Measurements from ENCODE around the gene DENND6A.

DENND6A gene, protein sequence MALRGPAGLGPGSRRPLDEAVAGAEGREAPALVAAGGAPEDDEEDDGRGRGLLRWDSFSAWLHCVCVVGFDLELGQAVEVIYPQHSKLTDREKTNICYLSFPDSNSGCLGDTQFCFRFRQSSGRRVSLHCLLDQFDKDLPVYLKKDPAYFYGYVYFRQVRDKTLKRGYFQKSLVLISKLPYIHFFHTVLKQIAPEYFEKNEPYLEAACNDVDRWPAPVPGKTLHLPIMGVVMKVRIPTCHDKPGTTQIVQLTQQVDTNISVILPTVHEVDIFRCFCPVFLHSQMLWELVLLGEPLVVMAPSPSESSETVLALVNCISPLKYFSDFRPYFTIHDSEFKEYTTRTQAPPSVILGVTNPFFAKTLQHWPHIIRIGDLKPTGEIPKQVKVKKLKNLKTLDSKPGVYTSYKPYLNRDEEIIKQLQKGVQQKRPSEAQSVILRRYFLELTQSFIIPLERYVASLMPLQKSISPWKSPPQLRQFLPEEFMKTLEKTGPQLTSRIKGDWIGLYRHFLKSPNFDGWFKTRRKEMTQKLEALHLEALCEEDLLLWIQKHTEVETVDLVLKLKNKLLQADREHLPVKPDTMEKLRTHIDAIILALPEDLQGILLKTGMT

DNA sequence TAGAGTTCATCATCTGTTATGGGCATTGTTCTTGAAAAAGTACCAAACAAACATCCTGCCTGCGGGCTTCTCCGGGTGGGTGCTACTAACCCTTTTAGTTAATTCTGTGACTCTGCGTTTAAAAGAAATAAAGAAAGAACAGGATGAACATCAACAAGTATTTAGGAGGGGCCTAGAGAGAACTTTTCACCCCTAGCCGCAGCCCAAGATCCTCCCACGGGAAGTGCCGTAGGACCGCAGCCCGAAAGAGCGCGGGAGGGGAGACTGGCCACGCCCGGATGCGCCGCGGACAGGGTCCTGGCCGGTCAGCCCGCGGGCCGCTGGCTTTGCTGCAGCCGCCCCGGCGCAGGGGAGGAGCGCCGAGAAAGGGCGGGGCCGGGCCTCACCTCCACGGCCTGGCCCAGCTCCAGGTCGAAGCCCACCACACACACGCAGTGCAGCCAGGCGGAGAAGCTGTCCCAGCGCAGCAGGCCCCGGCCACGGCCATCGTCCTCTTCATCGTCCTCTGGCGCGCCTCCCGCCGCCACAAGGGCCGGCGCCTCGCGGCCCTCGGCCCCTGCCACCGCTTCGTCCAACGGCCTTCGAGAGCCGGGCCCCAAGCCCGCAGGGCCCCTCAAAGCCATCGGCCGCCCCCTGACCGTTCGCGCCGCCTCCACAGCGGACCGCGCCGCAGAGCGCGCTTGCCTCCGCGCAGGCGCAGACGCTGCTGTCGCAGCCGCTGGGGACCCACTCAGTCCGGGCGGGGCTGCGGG is at the start of gene DENND6A:
DENND6A (minus strand) TSS at position 682 of the 752 bp plus-strand sequence; CDS start at position 623, 59 bp downstream.
- peak within 1 kb of the TSS; percentile 98 for H3K4me3 ChIP-seq (ENCODE audit: low read length)
- no peaks in the 10 kb centered on the region for H3K27me3 ChIP-seq (ENCODE audit: insufficient read depth, low read length)
- no peaks in the 10 kb centered on the region for H3K9me3 ChIP-seq (ENCODE audit: insufficient read depth, low read depth, low read length)
- H3K9ac ChIP-seq (ENCODE audit: low read depth, low read length): peak within 1 kb of the TSS; percentile 94
- H3K36me3 ChIP-seq (ENCODE audit: insufficient read depth, low read depth, low read length): no peaks in the 10 kb centered on the region
- peak within 1 kb of the TSS; percentile 97 for H3K27ac ChIP-seq (ENCODE audit: low read length)
- peaks cover 15% of the 10 kb centered on the region; the same call in 1 of the 2 replicates for H3K4me1 ChIP-seq (ENCODE audit: insufficient read depth, low read length)

DNA sequence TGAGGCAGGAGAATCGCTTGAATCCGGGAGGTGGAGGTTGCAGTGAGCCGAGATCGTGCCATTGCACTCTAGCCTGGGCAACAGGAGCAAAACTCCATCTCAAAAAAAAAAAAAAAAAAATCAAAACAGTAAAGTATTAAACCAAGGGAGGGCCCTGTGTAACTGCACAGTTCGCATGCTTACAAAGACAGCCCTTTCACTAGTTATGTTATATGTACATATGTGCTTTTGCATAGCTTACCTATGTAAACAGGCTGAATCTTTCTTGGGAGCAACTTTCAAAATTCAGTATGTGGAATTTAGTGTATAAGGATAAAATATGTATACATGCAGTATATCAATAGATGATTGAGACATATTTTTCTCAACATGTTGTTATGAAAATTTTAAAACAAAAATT is 47.1 kb upstream of the DENND6A start:
- Histone ChIP-seq H3K27me3 (ENCODE audit: insufficient read depth, low read length) (no peaks in the 10 kb centered on the region), H3K36me3 (ENCODE audit: insufficient read depth, low read depth, low read length) (no peaks in the 10 kb centered on the region)

DNA sequence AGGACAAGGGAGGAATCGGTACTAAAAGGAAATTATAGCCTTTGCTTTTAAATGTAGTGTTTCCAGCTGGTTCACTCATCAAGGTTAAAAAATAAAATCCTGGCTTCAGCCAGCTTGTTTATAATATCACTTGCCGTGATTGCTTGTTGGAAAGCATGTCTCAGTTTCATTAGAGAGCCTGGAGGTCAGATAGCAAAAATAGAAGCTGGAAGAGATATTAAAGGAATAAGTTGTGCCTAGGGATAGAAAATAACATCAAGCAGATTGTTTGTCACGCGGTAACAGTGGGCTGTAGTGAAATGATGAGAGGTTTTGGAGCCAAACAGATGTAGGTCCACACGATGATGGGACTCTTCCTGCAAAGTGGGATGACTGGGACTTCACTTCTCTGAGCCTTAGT is 45.5 kb upstream of the DENND6A start:
- no peak overlapping the region for H3K4me3 ChIP-seq (ENCODE audit: low read length)
- no peaks in the 10 kb centered on the region for H3K4me1 ChIP-seq (ENCODE audit: insufficient read depth, low read length)
- H3K27ac ChIP-seq (ENCODE audit: low read length): no peak overlapping the region
- H3K36me3 ChIP-seq (ENCODE audit: insufficient read depth, low read depth, low read length): no peaks in the 10 kb centered on the region
- H3K9me3 ChIP-seq (ENCODE audit: insufficient read depth, low read depth, low read length): no peaks in the 10 kb centered on the region
- no peaks in the 10 kb centered on the region for H3K27me3 ChIP-seq (ENCODE audit: insufficient read depth, low read length)
- no peak overlapping the region for H3K9ac ChIP-seq (ENCODE audit: low read depth, low read length)

More for the DNA sequence above, 47.1 kb upstream of the DENND6A start:
- H3K9me3 ChIP-seq (ENCODE audit: insufficient read depth, low read depth, low read length): no peaks in the 10 kb centered on the region
- no peak overlapping the region for H3K4me3 ChIP-seq (ENCODE audit: low read length)
- no peaks in the 10 kb centered on the region for H3K4me1 ChIP-seq (ENCODE audit: insufficient read depth, low read length)
- H3K9ac ChIP-seq (ENCODE audit: low read depth, low read length): no peak overlapping the region
- H3K27ac ChIP-seq (ENCODE audit: low read length): no peak overlapping the region

DNA sequence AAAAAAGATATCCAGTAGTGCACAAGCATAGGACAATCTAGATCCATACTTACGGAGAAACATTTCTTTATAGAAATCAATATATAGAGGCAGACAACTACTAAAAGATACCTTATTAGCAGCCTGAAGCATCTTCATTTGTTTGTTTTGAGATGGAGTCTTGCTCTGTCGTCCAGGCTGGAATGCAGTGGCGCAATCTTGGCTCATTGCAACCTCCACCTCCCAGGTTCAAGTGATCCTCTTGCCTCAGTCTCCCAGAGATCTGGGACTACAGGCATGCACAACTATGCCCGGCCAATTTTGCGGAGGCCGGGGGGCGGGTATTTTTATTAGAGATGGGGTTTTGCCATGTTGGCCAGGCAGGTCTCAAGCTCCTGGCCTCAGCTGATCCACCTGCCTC is 45.0 kb upstream of the DENND6A start:
- H3K4me1 ChIP-seq (ENCODE audit: insufficient read depth, low read length): no peaks in the 10 kb centered on the region
- no peaks in the 10 kb centered on the region for H3K36me3 ChIP-seq (ENCODE audit: insufficient read depth, low read depth, low read length)
- no peak overlapping the region for H3K9ac ChIP-seq (ENCODE audit: low read depth, low read length)
- no peaks in the 10 kb centered on the region for H3K27me3 ChIP-seq (ENCODE audit: insufficient read depth, low read length)
- H3K9me3 ChIP-seq (ENCODE audit: insufficient read depth, low read depth, low read length): no peaks in the 10 kb centered on the region
- H3K27ac ChIP-seq (ENCODE audit: low read length): no peak overlapping the region
- no peak overlapping the region for H3K4me3 ChIP-seq (ENCODE audit: low read length)

DNA sequence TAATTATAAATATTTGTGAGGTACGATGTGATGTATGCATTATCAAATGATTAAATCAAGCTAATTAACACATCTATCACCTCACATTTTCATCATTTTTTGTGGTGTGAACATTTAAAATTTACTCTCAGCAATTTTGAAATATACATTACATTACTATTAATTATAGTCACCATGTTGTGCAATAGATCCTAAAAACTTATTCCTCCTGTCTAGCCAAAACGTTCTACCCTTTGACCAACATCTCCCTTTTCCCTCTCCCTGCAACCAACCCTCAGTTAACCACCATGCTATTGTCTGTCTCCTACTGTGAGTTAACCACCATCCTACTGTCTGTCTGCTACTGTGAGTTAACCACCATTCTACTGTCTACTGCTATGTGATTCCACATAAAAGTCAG is 42.5 kb upstream of the DENND6A start:
- H3K4me1 ChIP-seq (ENCODE audit: insufficient read depth, low read length): no peaks in the 10 kb centered on the region
- H3K9ac ChIP-seq (ENCODE audit: low read depth, low read length): no peak overlapping the region
- no peaks in the 10 kb centered on the region for H3K27me3 ChIP-seq (ENCODE audit: insufficient read depth, low read length)
- H3K4me3 ChIP-seq (ENCODE audit: low read length): no peak overlapping the region
- no peak overlapping the region for H3K27ac ChIP-seq (ENCODE audit: low read length)
- H3K36me3 ChIP-seq (ENCODE audit: insufficient read depth, low read depth, low read length): no peaks in the 10 kb centered on the region
- H3K9me3 ChIP-seq (ENCODE audit: insufficient read depth, low read depth, low read length): no peaks in the 10 kb centered on the region

DNA sequence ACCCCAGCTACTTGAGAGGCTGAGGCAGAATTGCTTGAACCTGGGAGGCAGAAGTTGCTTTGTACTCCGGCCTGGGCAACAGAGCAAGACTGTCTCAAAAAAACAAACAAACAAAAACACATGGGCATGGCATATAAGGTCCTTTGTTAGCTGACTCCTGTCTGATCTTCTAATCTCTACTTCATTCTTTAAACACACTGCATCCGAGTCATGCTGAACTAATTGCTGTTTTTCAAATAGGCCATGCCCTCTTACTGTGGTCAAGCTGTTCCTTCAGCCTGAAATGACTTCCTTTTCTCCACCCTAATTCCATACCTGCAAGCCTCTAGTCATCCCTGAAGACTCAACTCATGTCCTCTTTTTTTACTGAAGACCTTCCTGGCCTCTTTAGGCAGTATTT is 40.9 kb upstream of the DENND6A start:
- Histone ChIP-seq H3K4me3 (ENCODE audit: low read length) (no peak overlapping the region), H3K36me3 (ENCODE audit: insufficient read depth, low read depth, low read length) (no peaks in the 10 kb centered on the region), H3K27ac (ENCODE audit: low read length) (no peak overlapping the region), H3K27me3 (ENCODE audit: insufficient read depth, low read length) (no peaks in the 10 kb centered on the region), H3K9me3 (ENCODE audit: insufficient read depth, low read depth, low read length) (no peaks in the 10 kb centered on the region), H3K9ac (ENCODE audit: low read depth, low read length) (no peak overlapping the region), H3K4me1 (ENCODE audit: insufficient read depth, low read length) (no peaks in the 10 kb centered on the region)

DNA sequence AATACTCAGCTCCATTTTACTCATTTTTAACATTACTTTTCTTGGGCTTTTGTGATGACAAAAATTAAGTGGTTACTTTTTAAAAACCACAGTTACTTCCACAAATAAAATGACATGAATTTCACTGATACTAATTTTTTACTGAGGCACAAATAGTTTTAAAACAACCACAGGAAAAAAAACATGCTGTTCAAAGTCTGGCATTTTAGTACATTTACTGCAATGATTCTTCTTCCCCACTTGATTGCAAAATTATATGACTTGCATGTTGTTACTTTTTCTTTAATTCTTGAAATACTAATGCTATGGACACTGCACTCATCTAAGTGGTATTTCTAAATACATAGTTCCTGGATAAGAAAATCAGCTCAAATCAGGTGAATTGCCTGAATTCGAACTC is 38.4 kb upstream of the DENND6A start:
- Histone ChIP-seq H3K27me3 (ENCODE audit: insufficient read depth, low read length) (no peaks in the 10 kb centered on the region), H3K9ac (ENCODE audit: low read depth, low read length) (no peak overlapping the region), H3K4me1 (ENCODE audit: insufficient read depth, low read length) (no peaks in the 10 kb centered on the region), H3K27ac (ENCODE audit: low read length) (no peak overlapping the region), H3K4me3 (ENCODE audit: low read length) (no peak overlapping the region), H3K36me3 (ENCODE audit: insufficient read depth, low read depth, low read length) (no peaks in the 10 kb centered on the region), H3K9me3 (ENCODE audit: insufficient read depth, low read depth, low read length) (no peaks in the 10 kb centered on the region)

DNA sequence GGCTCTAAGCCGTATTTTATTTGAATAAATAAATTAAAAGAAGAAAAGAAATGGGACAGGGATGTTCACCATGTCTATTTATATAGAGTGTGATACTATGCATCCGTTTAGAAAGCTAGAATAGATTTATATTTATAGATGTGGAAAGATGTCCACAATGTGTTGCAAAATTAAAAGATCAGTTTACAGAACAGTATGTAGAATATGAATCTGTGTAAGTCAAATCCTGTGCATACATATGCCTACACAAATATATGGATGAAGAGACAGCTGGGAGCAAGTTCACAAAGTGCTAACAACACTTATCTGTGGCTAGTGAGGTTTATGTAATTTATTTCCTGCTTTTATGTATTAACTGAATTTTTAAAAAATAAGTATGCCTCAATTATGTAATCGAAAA is 37.8 kb upstream of the DENND6A start:
- no peaks in the 10 kb centered on the region for H3K4me1 ChIP-seq (ENCODE audit: insufficient read depth, low read length)
- no peak overlapping the region for H3K27ac ChIP-seq (ENCODE audit: low read length)
- no peaks in the 10 kb centered on the region for H3K36me3 ChIP-seq (ENCODE audit: insufficient read depth, low read depth, low read length)
- no peak overlapping the region for H3K9ac ChIP-seq (ENCODE audit: low read depth, low read length)
- H3K27me3 ChIP-seq (ENCODE audit: insufficient read depth, low read length): no peaks in the 10 kb centered on the region
- H3K9me3 ChIP-seq (ENCODE audit: insufficient read depth, low read depth, low read length): no peaks in the 10 kb centered on the region
- no peak overlapping the region for H3K4me3 ChIP-seq (ENCODE audit: low read length)

DNA sequence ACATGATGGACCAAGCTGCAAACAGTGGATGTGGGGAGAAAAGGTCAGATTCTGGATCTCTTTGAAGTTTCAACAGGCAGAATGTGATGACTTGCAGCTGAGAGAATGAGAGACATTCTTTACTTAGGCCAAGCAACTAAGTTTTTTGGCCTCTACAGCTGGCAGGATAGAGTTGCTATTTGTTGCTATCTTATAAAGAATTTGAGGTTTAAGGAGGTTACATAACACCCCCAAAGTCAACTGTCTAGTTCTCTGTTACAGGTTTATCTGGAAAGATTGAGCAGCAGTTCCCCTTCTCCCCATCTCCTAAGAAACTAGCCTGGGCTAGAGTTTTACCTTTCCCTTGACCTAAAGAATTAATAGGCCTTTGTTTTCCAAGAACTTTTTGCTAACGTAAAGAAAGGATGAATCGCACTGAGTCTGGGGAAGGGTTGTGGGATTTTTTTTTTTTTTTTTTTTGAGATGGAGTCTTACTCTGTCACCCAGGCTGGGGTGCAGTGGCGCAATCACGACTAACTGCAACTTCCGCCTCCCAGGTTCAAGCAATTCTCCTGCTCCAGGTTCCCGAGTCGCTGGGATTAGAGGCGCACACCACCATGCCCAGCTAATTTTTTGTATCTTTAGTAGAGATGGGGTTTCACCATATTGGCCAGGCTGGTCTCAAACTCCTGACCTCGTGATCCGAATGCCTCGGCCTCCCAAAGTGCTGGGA is 36.6 kb upstream of the DENND6A start:
- Histone ChIP-seq H3K36me3 (ENCODE audit: insufficient read depth, low read depth, low read length) (no peaks in the 10 kb centered on the region), H3K9me3 (ENCODE audit: insufficient read depth, low read depth, low read length) (no peaks in the 10 kb centered on the region), H3K4me3 (ENCODE audit: low read length) (no peak overlapping the region), H3K4me1 (ENCODE audit: insufficient read depth, low read length) (no peaks in the 10 kb centered on the region), H3K27ac (ENCODE audit: low read length) (no peak overlapping the region), H3K27me3 (ENCODE audit: insufficient read depth, low read length) (no peaks in the 10 kb centered on the region), H3K9ac (ENCODE audit: low read depth, low read length) (no peak overlapping the region)

DNA sequence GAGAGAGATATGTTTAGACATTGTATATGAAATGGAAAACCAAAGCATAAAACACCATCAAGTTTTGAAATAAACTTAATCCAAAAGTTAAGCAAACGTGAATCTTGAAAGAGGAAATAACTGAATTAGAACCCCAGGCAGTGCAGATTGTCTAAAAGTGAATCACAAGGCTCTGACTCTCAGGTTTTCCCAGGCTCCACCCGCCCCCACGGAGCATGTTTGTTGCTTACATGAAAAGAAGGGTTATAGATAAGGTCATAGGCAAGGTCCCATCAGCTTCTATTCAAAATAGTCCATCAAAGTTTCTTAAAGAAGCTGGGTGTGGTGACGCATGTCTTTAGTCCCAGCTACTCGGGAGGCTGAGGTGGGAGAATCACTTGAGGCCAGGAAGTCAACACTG is 34.2 kb upstream of the DENND6A start:
- Histone ChIP-seq H3K27me3 (ENCODE audit: insufficient read depth, low read length) (no peaks in the 10 kb centered on the region), H3K4me1 (ENCODE audit: insufficient read depth, low read length) (no peaks in the 10 kb centered on the region), H3K9ac (ENCODE audit: low read depth, low read length) (no peak overlapping the region), H3K9me3 (ENCODE audit: insufficient read depth, low read depth, low read length) (no peaks in the 10 kb centered on the region), H3K4me3 (ENCODE audit: low read length) (no peak overlapping the region), H3K36me3 (ENCODE audit: insufficient read depth, low read depth, low read length) (no peaks in the 10 kb centered on the region), H3K27ac (ENCODE audit: low read length) (no peak overlapping the region)

DNA sequence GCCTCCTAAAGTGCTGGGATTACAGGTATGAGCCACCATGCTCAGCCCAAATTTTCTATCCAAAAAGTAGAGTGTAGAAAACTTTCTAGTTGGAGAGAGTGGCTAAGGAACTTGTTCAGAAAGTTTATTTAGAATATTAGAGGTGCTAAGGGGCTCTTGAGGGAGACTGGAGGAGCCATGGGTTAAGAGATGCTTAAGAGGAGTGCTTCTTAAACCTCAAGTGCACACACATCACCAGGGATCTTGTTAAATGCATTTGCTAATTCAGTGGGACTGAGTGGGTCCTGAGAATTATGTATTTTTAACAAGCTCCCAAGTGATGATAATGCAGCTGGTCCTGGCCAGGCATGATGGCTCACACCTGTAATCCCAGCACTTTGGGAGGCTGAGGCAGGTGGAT is 33.5 kb upstream of the DENND6A start:
- no peaks in the 10 kb centered on the region for H3K9me3 ChIP-seq (ENCODE audit: insufficient read depth, low read depth, low read length)
- H3K4me1 ChIP-seq (ENCODE audit: insufficient read depth, low read length): no peaks in the 10 kb centered on the region
- no peak overlapping the region for H3K9ac ChIP-seq (ENCODE audit: low read depth, low read length)
- no peak overlapping the region for H3K27ac ChIP-seq (ENCODE audit: low read length)
- H3K36me3 ChIP-seq (ENCODE audit: insufficient read depth, low read depth, low read length): no peaks in the 10 kb centered on the region
- H3K27me3 ChIP-seq (ENCODE audit: insufficient read depth, low read length): no peaks in the 10 kb centered on the region
- H3K4me3 ChIP-seq (ENCODE audit: low read length): no peak overlapping the region
